Smooth muscle cell (in vitro differentiated cells): ENCODE measurements around the gene AVPI1. TPM values are rescaled to one million over a fixed set of nuclear protein-coding genes. Genes with fewer than 3 reads are reported as not detected.

Source experiments
- DNase-seq: peaks from one replicate; lab custom pipeline; 2025; ENCODE audit not compliant: unreplicated experiment; lab: John Stamatoyannopoulos, UW
- H2AFZ ChIP-seq: fragments of 200-600 bp; sonication (generic); 2 replicates; pipeline ENCODE4 v1.6.0; 2016; ENCODE audit warnings: antibody characterized with exemption, low read depth, mild to moderate bottlenecking
- H3F3A ChIP-seq: fragments of 200-600 bp; sonication (generic); 2 replicates; pipeline ENCODE4 v1.6.0; 2017; ENCODE audit warnings: antibody characterized with exemption, low read depth
- H3K27ac ChIP-seq: fragments of 200-600 bp; sonication (generic); 2 replicates; pipeline ENCODE4 v1.5.1; 2016; ENCODE audit warnings: low read depth, mild to moderate bottlenecking
- H3K27me3 ChIP-seq: fragments of 200-600 bp; sonication (generic); 2 replicates; pipeline ENCODE4 v1.6.1; 2016; ENCODE audit warnings: low read depth, mild to moderate bottlenecking
- H3K36me3 ChIP-seq: fragments of 200-600 bp; sonication (generic); 2 replicates; pipeline ENCODE4 v1.5.1; 2016; ENCODE audit warnings: low read depth
- H3K4me1 ChIP-seq: fragments of 200-600 bp; sonication (generic); 2 replicates; pipeline ENCODE4 v1.5.1; 2016; ENCODE audit warnings: low read depth
- H3K4me2 ChIP-seq: fragments of 200-600 bp; sonication (generic); 2 replicates; pipeline ENCODE4 v1.6.0; 2016; ENCODE audit warnings: mild to moderate bottlenecking
- H3K4me3 ChIP-seq: fragments of 200-600 bp; sonication (generic); 2 replicates; pipeline ENCODE4 v1.5.1; 2016; ENCODE audit warnings: mild to moderate bottlenecking
- H3K79me2 ChIP-seq: fragments of 200-600 bp; sonication (generic); 2 replicates; pipeline ENCODE4 v1.6.0; 2016; ENCODE audit warnings: low read depth, mild to moderate bottlenecking
- H3K9ac ChIP-seq: fragments of 200-600 bp; sonication (generic); 2 replicates; pipeline ENCODE4 v1.6.0; 2016; ENCODE audit warnings: low read depth
- H3K9me3 ChIP-seq: fragments of 200-600 bp; sonication (generic); replicated peaks from 2 replicates; pipeline ENCODE4 v1.5.1; 2016; ENCODE audit warnings: low read depth
- H4K20me1 ChIP-seq: fragments of 200-600 bp; sonication (generic); 2 replicates; pipeline ENCODE4 v1.6.0; 2016; ENCODE audit warnings: low read depth
- WGBS: methylation state at CpG from one replicate; pipeline ENCODE4 v1.1.7; 2016; ENCODE audit warnings: low lambda C conversion rate; 5-methylcytosine and 5-hydroxymethylcytosine counted together
- polyA plus RNA-seq: library from polyadenylated mRNA; unstranded; fragments of >200 nt; fragmentation: Nextera tagmentation; extraction: Ambion mirVana; gene quantifications from 2 replicates; pipeline ENCODE4 v1.2.1, GENCODE V29; 2016
- total RNA-seq: library from RNA; depleted of rRNA; stranded (reverse); fragments of >200 nt; gene quantifications from 2 replicates; pipeline ENCODE4 v1.2.3, GENCODE V29; 2014
- TF ChIP-seq, protein P1 (sequence below): fragments of 200-600 bp; sonication (generic); IDR thresholded peaks from 2 replicates; pipeline ENCODE4 v1.5.1; 2017; ENCODE audit warnings: borderline replicate concordance, mild to moderate bottlenecking, antibody characterized with exemption; ENCODE audit not compliant: insufficient read depth, poor library complexity, severe bottlenecking

Gene AVPI1
- total and polyA plus RNA-seq, 2 experiments from 2014 or later: 23.8 to 32.5 TPM

DNA sequence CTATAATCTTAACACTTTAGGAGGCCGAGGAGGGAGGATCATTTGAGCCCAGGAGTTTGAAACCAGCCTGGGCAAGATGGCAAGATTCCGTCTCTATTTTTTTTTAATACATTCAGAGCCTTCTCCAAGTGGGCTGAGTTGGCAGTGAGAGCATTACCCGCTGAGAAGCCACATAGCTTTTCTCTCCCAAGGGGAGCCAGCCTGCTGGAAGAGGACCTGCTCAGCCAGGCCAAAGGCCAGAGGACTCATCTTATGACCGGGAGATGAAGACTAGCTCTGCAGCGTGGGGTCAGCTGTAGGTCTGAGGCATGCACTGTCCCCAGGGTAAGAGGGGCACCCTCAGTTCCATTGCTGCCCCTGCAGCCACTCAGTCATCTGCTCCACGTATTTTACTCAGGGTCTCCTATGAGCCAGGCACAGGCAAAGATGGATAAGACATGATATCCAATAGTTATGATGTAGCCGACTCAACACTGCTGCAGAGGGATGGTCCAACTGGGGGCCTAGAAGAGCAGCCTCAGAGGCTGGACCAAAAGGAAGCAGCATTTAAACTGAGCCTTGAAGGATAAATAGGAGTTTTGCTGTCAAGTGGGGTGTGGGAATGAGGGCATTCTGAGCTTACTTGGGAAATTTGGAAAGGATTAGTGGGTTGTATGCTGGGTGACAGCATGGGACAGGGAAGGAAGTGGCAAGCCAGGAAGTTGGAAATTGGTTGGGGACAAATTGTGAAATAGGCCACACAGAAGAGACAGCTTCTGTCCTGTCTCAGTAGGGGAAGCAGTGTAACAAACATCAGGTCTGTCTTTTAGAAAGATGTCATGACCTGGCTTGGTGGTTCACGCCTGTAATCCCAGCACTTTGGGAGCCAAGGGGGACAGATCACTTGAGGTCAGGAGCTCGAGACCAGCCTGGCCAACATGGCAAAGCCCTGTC lies 24.9 kb upstream of the AVPI1 start:
- Histone ChIP-seq H3K4me1 (peaks cover 25% of the 10 kb centered on the region), H3K9me3 (no peaks in the 10 kb centered on the region), H3K4me2 (no peak overlapping the region), H3K27me3 (no peaks in the 10 kb centered on the region), H4K20me1 (peaks cover 14% of the 10 kb centered on the region), H3K27ac (no peak overlapping the region), H2AFZ (no peak overlapping the region), H3K9ac (no peak overlapping the region), H3K79me2 (peaks cover 16% of the 10 kb centered on the region), H3F3A (no peaks in the 10 kb centered on the region), H3K36me3 (no peaks in the 10 kb centered on the region), H3K4me3 (no peak overlapping the region)
- 93% methylated on average over 9 of the region's 9 CpGs for WGBS
- no peak for DNase-seq
- TF ChIP-seq, protein P1, sequence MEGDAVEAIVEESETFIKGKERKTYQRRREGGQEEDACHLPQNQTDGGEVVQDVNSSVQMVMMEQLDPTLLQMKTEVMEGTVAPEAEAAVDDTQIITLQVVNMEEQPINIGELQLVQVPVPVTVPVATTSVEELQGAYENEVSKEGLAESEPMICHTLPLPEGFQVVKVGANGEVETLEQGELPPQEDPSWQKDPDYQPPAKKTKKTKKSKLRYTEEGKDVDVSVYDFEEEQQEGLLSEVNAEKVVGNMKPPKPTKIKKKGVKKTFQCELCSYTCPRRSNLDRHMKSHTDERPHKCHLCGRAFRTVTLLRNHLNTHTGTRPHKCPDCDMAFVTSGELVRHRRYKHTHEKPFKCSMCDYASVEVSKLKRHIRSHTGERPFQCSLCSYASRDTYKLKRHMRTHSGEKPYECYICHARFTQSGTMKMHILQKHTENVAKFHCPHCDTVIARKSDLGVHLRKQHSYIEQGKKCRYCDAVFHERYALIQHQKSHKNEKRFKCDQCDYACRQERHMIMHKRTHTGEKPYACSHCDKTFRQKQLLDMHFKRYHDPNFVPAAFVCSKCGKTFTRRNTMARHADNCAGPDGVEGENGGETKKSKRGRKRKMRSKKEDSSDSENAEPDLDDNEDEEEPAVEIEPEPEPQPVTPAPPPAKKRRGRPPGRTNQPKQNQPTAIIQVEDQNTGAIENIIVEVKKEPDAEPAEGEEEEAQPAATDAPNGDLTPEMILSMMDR: no peak

DNA sequence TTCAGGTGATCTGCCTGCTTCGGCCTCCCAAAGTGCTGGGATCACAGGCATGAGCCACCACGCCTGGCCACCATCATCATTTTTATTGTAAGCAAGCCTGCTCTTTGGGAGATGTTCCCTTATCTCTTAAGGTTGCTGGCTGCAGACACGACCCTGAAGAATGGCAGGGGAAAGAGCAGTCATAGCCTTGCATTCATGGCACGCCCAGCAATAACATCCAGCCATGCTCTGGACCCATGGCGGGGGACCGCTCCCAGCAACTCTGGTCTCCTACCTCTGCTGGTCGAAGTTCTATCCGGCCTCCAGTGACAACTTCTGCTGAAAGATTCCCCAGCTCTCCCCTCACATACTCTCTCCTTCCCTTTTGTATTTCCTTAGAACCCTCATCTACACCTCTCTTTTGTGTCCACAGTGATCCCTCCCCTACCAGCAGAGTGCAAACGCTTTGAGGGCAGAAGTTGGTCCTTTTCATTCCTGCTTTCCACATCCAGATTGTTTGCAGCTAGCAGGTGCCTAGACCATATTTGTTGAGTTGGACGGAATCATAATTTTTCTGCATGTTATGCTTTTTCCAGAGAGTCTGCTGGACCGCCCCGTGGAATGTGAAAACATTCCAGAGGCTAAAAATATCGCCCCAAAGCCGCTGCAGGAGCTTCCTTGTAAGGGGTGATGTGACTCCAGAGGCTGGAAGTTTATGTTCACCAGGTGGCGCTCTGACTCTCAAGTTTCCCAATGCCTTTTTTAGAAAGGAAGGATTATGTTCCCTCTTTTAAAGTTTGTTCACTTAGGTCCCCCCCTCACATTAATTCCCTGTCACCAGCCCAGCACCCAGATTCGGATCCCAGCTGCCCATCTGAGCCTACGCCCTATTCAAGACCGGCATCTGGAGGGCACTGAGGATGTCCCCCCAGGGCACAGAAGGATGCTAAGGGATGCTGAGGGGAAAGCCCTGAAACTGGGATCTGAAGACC lies 22.2 kb upstream of the AVPI1 start:
- H3K9ac ChIP-seq: no peak overlapping the region
- H3K27ac ChIP-seq: no peak overlapping the region
- TF ChIP-seq, protein P1: peak; percentile 62
- no peaks in the 10 kb centered on the region for H3K27me3 ChIP-seq
- H4K20me1 ChIP-seq: no peaks in the 10 kb centered on the region
- WGBS: 37% methylated on average over 18 of the region's 18 CpGs
- no peak overlapping the region for H3K4me2 ChIP-seq
- no peaks in the 10 kb centered on the region for H3K36me3 ChIP-seq
- H3F3A ChIP-seq: no peaks in the 10 kb centered on the region
- H3K79me2 ChIP-seq: no peaks in the 10 kb centered on the region
- no peak overlapping the region for H3K4me3 ChIP-seq
- no peaks in the 10 kb centered on the region for H3K9me3 ChIP-seq
- H3K4me1 ChIP-seq: peaks cover 8% of the 10 kb centered on the region
- no peak for DNase-seq
- H2AFZ ChIP-seq: no peak overlapping the region

DNA sequence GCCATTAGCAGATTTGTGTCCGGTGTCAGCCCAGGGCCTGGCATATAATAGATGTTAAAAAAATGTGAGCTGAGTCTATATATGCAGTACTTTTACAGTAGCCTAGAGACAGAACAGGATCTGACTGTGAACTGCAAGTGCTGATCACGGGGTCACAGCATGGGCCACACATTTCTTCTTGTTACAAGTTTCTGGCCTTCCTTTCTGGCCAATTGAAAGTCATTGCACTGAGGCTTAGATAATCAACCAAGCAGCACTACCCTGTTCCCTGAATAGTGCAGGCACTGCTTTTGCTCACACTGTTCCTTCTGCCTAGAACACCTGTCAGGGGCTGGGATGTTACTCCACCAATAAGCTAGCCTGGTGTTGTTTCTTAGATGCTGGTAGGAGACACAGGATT lies 21.1 kb upstream of the AVPI1 start:
- no peak overlapping the region for H3K27ac ChIP-seq

More for the DNA sequence above, 21.1 kb upstream of the AVPI1 start:
- no peaks in the 10 kb centered on the region for H3K79me2 ChIP-seq
- no peaks in the 10 kb centered on the region for H4K20me1 ChIP-seq
- H3K4me1 ChIP-seq: peaks cover 5% of the 10 kb centered on the region
- H3K36me3 ChIP-seq: no peaks in the 10 kb centered on the region
- no peak overlapping the region for H2AFZ ChIP-seq
- TF ChIP-seq, protein P1: no peak
- WGBS: 90% methylated on average over 2 of the region's 2 CpGs
- no peaks in the 10 kb centered on the region for H3K9me3 ChIP-seq
- no peaks in the 10 kb centered on the region for H3F3A ChIP-seq
- H3K4me3 ChIP-seq: no peak overlapping the region
- no peaks in the 10 kb centered on the region for H3K27me3 ChIP-seq
- no peak overlapping the region for H3K4me2 ChIP-seq
- no peak for DNase-seq
- H3K9ac ChIP-seq: no peak overlapping the region
